ENCODE data around the gene CDCA3.

GRCh38 chr12:6851921-6852650 is 1.0 kb upstream of the CDCA3 start, which contains the start of gene USP5:
- TF ChIP-seq CTCF (conservative IDR thresholded peaks at IDR 0.05; ENCODE audit: low read depth, low read length) (no peak), EZH2 (IDR thresholded peaks at IDR 0.05; ENCODE audit: low read length, unreplicated experiment) (no peak), EZH2phosphoT487 (IDR thresholded peaks at IDR 0.05; ENCODE audit: borderline replicate concordance, low read length) (no peak)

All from PC-3 (cell line).